Chondrocyte (in vitro differentiated cells): ENCODE measurements around the gene ITGA11. TPM values are rescaled to one million over a fixed set of nuclear protein-coding genes. Genes with fewer than 3 reads are reported as not detected.
A peak's percentile ranks its signal among the peaks of the same experiment; 100 is the strongest.

Source experiments
- DNase-seq: peaks from one replicate; pipeline ENCODE4 v3.0.0; 2021; ENCODE audit warnings: mixed read lengths, low spot score
- H3K27ac Mint-ChIP-seq: one replicate; pipeline ENCODE4 v1.8.0; 2021; ENCODE audit warnings: mild to moderate bottlenecking, moderate library complexity, mixed read lengths; ENCODE audit not compliant: unreplicated experiment
- H3K27me3 Mint-ChIP-seq: 2 replicates; pipeline ENCODE4 v1.8.0; 2021; ENCODE audit warnings: low read depth, mixed read lengths
- H3K36me3 Mint-ChIP-seq: 2 replicates; pipeline ENCODE4 v1.8.0; 2021; ENCODE audit warnings: low read depth, mixed read lengths
- H3K4me1 Mint-ChIP-seq: 2 replicates; pipeline ENCODE4 v1.8.0; 2021; ENCODE audit warnings: low read depth, mild to moderate bottlenecking, mixed read lengths
- H3K4me3 Mint-ChIP-seq: one replicate; pipeline ENCODE4 v1.8.0; 2021; ENCODE audit warnings: mild to moderate bottlenecking, moderate library complexity, mixed read lengths; ENCODE audit not compliant: unreplicated experiment
- H3K9me3 Mint-ChIP-seq: 2 replicates; pipeline ENCODE4 v1.8.0; 2021; ENCODE audit warnings: low read depth, mixed read lengths
- CTCF ChIP-seq: fragments of 200-600 bp; sonication (generic); IDR thresholded peaks from 2 replicates; pipeline ENCODE4 v1.5.0; 2021; ENCODE audit warnings: antibody characterized with exemption, mild to moderate bottlenecking, moderate library complexity
- total RNA-seq: library from RNA; stranded (reverse); gene quantifications from 3 replicates; pipeline ENCODE4 v1.2.1, GENCODE V29; 2021

Gene ITGA11
- total RNA-seq, 1 donor from 2014 or later: 1,092 TPM

DNA sequence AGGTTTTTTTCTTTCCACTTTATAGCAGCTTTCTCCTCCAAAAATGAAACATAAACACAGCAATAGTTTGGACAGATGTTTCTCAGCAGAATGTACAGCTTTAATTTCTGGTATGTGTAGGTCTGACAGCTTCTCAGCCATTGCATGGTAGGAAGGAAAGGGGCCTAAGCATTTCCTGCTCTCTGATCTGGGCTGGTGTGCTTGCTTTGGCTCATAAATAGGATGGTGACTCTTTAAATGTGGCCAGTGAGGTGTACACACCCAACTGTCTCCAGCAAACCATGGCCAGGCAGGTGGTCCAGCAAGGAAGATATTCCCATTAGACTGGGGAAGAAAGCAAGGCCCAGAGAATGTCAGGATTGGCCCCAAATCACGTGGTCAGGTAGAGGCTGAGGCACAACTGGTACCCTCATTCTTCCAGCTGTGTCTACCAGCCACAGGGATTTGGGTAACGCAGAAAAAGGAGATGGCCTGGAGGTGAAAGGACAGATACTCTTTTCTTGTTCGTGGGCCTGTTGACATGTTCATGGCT is 52.1 kb downstream of the ITGA11 start:
- Mint-ChIP-seq H3K36me3 (peaks cover 55% of the 10 kb centered on the region), H3K27me3 (no peaks in the 10 kb centered on the region), H3K4me3 (no peak overlapping the region), H3K27ac (peak overlapping the region; percentile 89), H3K4me1 (peaks cover 91% of the 10 kb centered on the region), H3K9me3 (peaks cover 4% of the 10 kb centered on the region)
- no peak for TF ChIP-seq CTCF
- DNase-seq: no peak

GRCh38 chr15:68379058-68379758 is 52.8 kb downstream of the ITGA11 start:
- H3K4me3 Mint-ChIP-seq: no peak overlapping the region
- H3K4me1 Mint-ChIP-seq: peaks cover 91% of the 10 kb centered on the region
- no peak for DNase-seq
- H3K36me3 Mint-ChIP-seq: peaks cover 52% of the 10 kb centered on the region
- H3K27me3 Mint-ChIP-seq: no peaks in the 10 kb centered on the region
- H3K9me3 Mint-ChIP-seq: peaks cover 4% of the 10 kb centered on the region
- no peak for TF ChIP-seq CTCF
- peak overlapping the region; percentile 89 for H3K27ac Mint-ChIP-seq

- H3K4me1 Mint-ChIP-seq: peaks cover 90% of the 10 kb centered on the region
- no peak overlapping the region for H3K4me3 Mint-ChIP-seq
- no peak for TF ChIP-seq CTCF
- no peaks in the 10 kb centered on the region for H3K27me3 Mint-ChIP-seq
- DNase-seq: no peak
- peak overlapping the region; percentile 89 for H3K27ac Mint-ChIP-seq
- H3K36me3 Mint-ChIP-seq: peaks cover 52% of the 10 kb centered on the region
- H3K9me3 Mint-ChIP-seq: peaks cover 4% of the 10 kb centered on the region
Observed at GRCh38 chr15:68378595-68378994, 53.4 kb downstream of the ITGA11 start.

DNA sequence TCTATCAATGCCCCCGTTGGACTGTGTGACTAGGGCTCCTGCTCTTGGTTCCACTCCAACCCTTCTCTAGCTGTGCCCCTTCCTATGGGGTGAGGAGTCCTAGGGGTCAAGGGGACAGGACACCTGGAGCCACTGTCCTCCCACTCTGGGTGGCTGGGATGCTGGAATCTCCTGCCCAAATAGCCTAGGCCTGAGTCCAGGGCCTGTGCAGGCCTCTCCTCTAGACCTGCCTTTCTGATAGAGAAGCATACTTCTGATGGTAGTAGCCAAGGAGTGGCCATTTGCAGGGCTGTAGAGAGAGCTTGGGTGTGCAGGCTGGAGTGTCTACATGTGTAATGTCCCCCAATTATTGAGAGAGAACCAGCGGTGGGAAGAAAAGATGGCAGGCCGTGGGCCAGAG is 54.2 kb downstream of the ITGA11 start:
- no peak overlapping the region for H3K4me3 Mint-ChIP-seq
- no peak for DNase-seq
- H3K4me1 Mint-ChIP-seq: peaks cover 85% of the 10 kb centered on the region
- no peak for TF ChIP-seq CTCF
- peaks cover 53% of the 10 kb centered on the region for H3K36me3 Mint-ChIP-seq
- no peaks in the 10 kb centered on the region for H3K27me3 Mint-ChIP-seq
- peaks cover 4% of the 10 kb centered on the region for H3K9me3 Mint-ChIP-seq
- peak overlapping the region; percentile 81 for H3K27ac Mint-ChIP-seq

DNA sequence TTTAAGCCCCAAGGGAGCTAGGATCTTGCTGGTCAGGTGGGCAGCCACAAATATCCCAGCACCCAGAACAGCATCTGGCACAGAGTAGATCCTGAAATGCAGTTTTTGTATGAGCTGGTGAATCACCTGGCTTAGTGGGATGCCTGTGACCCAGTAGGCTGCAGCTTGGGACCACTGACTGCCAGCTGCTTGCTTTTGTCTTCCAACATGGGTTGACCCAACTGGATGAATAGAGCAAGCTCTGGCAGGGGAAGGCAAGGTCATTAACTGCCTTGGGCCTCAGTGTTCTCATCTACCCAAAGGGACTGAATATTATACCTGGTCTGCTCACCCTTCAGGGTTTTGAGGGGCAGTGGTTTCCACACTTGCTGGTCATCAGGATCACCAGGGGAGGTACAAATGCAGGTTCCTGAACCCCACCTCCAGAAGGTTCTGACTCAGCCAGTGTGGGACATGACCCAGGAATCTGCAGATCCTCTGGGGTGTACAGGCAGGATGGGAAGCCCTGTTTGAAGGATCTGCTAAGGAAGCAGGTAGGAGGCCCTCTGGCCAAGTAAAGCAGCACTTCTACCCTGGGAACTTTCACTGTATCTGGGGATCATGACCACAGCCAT is 55.4 kb downstream of the ITGA11 start:
- H3K27me3 Mint-ChIP-seq: no peaks in the 10 kb centered on the region
- H3K36me3 Mint-ChIP-seq: peaks cover 46% of the 10 kb centered on the region
- DNase-seq: no peak
- peaks cover 79% of the 10 kb centered on the region for H3K4me1 Mint-ChIP-seq
- peak overlapping the region; percentile 75 for H3K27ac Mint-ChIP-seq
- no peaks in the 10 kb centered on the region for H3K9me3 Mint-ChIP-seq
- TF ChIP-seq CTCF: no peak
- no peak overlapping the region for H3K4me3 Mint-ChIP-seq
